CD1c-positive myeloid dendritic cell (primary cell): Measurements from ENCODE around the gene INSC.

Experiments used
- DNase-seq: peaks from one replicate; pipeline ENCODE4 v3.0.0-alpha.2; 2016; ENCODE audit errors: extremely low spot score

Gene INSC

GRCh38 chr11:15109602-15110001 lies 5.1 kb upstream of the INSC start:
- DNase-seq, result no peak

DNA sequence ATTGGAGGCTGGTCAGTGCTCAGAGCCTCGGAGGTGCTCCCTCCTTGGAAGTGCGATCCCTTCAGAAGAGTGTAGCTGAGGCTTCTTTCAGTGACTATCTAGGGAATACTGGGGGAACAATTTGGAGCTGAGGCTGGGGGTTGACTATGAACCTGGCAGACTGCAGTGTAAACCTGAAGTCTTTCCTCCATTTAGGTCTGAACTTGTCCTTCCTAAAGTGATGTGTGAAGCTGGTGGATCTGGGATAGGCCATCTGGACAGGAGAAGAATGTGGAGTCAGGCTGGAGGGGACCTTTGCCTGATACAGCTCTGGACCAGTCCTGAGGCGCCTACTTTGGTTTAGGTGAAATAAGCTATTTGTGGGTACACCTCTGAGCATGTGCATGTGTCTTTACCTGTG lies 3.5 kb upstream of the INSC start:
- no peak for DNase-seq

DNA sequence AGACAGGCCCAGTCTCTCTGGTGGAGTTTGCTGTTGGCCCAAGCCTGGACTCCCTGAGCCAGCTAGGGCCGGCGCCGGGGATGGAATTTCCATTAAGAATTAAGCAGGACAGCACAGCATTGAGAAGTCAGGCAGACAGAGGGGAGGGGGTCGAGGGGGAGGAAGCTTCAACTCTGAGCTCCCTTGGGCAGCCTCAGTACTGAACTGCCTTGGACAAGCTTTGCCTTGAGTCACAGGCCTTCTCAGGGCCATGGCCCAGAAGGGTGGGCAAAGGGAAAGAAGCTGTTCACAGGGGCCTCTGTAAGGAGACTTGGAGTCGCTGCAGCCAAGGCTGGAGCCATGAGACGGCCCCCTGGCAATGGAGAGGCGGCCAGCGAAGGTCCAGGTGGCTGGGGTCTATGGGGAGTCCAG lies 2.6 kb upstream of the INSC start:
- no peak for DNase-seq

GRCh38 chr11:15113381-15113780 lies 1.3 kb upstream of the INSC start:
- DNase-seq, result peak; percentile 19

DNA sequence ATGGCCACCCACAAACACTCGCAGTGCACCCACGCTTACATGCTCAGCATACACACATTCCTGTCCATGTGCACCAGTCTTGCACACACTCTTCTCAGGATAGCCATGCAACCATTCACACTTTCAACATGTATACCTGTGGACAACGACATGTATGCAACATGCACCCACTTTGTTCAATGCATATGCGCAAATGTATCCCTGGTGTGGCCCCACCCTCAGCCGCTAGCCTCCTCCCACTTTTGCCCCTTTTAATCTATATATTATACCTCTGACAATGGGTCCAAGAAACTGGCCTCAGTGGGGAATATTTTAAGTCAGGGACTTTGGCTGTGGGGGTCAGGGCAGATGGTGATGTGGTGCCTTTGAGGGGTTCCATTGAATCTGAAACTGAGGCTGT lies 963 bp downstream of the INSC start:
- DNase-seq, result no peak

- no peak for DNase-seq
Observed at GRCh38 chr11:15117751-15118150, 3.0 kb downstream of the INSC start.

GRCh38 chr11:15118431-15118830 lies 3.7 kb downstream of the INSC start:
- DNase-seq, result no peak

DNA sequence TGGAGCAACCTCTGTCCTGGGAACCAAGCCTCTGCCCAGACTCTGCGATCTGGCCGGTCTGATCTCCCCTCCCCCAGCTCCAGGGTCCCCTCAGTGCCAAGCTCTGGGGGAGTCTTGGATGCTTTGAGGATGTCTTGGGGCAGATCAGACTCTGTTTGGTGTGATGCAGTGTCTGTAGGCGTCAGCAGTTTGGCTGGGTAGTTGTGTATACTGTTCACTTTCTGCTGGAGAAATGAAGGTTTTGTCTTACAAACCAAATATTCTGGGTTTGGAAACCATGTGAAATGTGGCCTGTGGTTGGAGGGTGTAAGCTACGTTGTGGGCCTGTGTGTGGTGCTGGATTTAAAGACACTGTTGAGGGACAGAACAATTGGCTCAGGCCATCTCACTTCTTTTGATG lies 4.6 kb downstream of the INSC start:
- no peak for DNase-seq

- no peak for DNase-seq
Observed at GRCh38 chr11:15119826-15120225, 5.1 kb downstream of the INSC start.

DNA sequence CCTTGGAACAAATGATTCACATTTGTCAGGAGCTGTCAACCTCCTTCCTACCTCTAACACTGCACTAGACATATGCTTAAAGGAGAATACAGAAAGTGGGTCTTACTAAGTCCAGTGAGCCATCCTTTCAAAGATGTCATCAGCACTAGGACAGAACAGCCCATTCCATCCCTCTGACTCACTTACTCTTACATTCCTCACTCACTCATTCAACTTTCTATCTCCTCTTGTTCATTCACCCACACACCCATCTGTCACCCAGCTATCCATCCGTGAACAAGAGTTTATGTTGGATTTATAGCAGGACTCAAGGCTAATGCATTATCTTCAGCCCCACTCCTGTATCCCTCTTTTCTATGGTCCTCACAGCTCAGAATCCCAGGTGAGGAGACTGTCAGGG lies 9.1 kb downstream of the INSC start:
- DNase-seq, result no peak

GRCh38 chr11:15124528-15124927 lies 9.8 kb downstream of the INSC start:
- no peak for DNase-seq

DNA sequence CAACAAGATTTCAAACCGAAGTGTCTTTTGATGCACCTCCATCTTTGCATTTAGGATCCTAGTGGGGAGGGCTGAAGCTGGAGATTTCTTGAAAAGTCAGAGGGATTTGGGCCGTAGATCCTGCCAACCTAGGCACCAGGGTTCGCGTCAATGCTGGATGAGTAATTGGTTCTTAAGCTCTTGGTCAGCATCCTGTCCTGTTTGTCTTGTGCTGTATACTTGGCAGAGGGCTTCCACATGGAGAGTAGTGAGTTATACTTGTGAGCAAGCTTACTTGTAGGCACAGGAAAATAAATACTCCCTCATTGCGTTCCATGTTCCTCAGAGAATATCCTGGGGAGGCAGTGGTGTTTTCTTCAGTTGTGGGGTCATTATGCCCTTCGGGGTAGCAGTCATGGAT lies 12.6 kb downstream of the INSC start:
- no peak for DNase-seq

DNA sequence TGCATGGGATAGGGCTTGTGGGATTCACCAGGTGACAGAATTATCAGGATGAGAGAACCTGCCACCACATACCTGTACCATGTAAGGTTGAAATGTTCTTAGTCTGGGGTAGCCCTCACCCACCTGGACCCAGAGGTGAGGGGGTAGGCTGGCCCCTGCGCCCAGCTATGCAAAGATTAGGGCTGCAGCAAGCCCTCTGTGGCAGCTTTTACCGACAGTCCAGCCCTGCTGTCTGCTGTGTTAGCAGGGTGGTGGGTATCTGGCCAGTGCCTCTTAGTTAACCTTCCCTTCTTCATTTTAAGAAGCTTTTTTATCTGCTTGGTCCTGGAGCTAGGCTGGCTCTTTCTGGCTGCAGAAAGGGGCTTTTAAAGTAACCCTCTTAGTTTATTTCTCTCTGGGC lies 13.9 kb downstream of the INSC start:
- no peak for DNase-seq

DNA sequence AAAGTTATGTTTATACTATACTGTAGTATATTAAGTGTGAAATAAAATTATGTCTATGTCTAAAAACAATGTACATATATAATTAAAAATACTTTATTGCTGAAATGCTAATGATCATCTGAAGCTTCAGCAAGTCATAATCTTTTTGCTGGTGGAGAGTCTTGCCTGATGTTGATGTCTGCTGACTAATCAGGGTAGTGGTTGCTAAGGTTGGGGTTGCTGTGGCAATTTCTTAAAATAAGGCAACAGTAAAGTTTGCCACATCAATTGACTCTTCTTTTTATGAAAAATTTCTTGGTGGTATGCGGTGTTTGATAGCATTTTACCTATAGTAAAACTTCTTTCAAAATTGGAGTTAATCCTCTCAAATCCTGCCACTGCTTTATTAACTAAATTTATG lies 21.4 kb downstream of the INSC start:
- no peak for DNase-seq

DNA sequence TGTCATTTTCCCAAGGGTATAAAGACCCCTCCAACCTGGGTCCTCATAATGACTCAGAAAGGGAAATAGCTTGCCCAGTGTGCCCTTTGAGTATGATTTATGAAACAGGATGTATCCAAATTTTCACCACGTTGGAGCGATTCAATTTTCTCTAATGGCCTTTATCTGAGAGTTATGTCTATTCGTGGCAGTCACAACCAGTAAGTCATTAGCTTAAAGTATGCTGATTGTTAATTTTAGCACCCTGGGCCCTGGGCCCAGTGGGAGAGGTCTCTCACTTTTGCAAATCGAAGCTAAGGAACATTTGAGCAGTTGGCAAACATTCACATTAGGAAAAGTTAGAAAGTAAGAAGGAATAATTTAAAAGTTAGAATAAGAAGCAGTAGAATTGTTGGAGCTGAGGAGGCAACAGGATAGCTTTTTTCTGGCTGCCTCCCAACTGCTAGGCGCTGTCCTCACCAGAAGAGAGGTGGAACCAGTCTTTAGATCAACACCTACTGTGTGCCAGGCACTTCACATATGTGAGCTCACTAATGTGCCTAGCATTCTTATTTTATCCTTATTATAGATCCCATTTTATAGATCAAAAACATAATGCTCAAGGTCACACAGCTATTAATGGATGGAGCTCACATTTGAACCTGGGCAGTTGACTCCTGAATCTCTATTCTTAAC lies 24.5 kb downstream of the INSC start:
- no peak for DNase-seq

GRCh38 chr11:15139958-15140659 lies 25.4 kb downstream of the INSC start:
- DNase-seq, result no peak

- no peak for DNase-seq
Observed at GRCh38 chr11:15141381-15141780, 26.7 kb downstream of the INSC start.

- DNase-seq, result no peak
Observed at GRCh38 chr11:15142838-15143237, 28.1 kb downstream of the INSC start.

DNA sequence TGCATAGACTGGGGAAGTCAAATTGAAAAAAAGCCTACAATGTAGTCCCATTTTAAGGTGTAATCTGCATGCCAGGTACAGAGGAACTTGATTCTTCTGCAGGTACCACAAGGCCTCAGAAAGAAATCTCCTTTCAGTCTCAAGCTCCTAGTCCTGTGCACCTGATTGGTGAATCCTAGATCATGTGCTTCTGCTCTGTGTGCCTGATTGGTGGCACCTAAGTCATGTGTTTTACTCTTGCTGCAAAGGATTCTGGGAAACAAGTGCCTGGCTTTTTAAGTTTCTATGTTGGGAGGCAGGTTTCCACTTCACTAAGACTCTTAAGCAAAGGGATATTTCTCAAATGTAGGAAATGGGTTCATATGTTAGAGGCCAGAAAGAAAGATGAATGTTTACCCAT lies 29.1 kb downstream of the INSC start:
- no peak for DNase-seq

- DNase-seq, result no peak
Observed at GRCh38 chr11:15144347-15144746, 29.6 kb downstream of the INSC start.

DNA sequence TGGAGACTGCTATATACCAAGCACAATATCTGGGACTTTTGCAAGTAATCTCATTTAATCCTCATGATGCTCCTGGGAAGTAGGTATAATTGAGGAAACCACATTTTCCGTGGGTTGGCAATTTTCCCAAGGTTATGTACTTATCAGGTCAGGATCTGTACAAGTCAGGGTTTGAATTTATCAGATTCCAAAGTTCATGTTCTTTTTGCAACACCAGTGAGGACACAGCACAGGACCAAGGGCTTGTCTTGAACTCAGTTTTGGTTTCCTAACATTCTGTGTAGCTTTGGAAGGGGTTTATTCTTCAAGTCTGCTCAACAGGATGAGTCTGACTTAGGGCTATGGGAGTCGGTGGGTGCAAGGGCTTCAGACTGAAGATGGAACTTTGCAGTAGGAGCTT lies 30.4 kb downstream of the INSC start:
- DNase-seq, result no peak

DNA sequence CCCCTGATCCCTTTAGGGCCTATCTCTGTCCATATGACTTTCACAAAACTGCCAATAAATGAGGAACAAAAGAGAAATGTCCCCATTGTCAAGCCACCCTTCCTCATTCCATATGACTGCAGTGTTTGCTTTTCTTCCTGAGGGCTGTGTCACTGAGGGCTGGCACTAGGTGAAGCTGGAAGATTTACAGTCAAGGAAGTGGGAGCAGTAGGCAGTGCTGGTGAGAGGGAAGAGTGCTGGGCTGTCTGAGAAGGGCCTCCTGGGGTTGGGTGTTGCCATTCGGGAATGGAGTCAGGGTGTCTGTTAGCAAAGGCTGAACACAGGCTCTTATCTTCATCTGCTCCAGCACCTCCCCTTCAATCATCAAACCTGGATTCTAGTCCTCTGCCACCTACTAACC lies 30.9 kb downstream of the INSC start:
- DNase-seq, result peak; percentile 5

- no peak for DNase-seq
Observed at GRCh38 chr11:15146271-15147003, 31.7 kb downstream of the INSC start.
